Loucy (cell line): ENCODE data around the gene ARHGEF10L.

Experiments used
- CTCF ChIP-seq: fragments of 200-600 bp; sonication (generic); conservative IDR thresholded peaks from 2 replicates; pipeline ENCODE4 v1.5.1; 2014; ENCODE audit warnings: mild to moderate bottlenecking, antibody characterized with exemption, low read length
- EZH2phosphoT487 ChIP-seq: fragments of 200-600 bp; IDR thresholded peaks from 2 replicates; pipeline ENCODE4 v1.6.1; 2018; ENCODE audit warnings: antibody characterized with exemption, mild to moderate bottlenecking, moderate library complexity, borderline replicate concordance

- TF ChIP-seq CTCF (no peak), EZH2phosphoT487 (no peak)
Observed at GRCh38 chr1:17565461-17566252, 26.2 kb downstream of the ARHGEF10L start.
